Calu3 (cell line): ENCODE measurements around the gene EHBP1. TPM values are rescaled to one million over a fixed set of nuclear protein-coding genes. Genes with fewer than 3 reads are reported as not detected.

Experiments used
- BruUV-seq: library from RNA; stranded (reverse); fragments of 400-500 nt; replicated peaks from 2 replicates; lab custom pipeline; 2021; lab: Mats Ljungman, UMichigan
- CTCF ChIA-PET: fragments of 300-600 bp; sonication (Branson Sonifier 250); formaldehyde crosslinking; loops from one replicate; lab custom pipeline; 2022; ENCODE audit warnings: antibody characterized with exemption; lab: Charles Lee
- DNase-seq: peaks from one replicate; pipeline ENCODE4 v3.0.0; 2022
- H3K27ac Mint-ChIP-seq: one replicate; pipeline ENCODE4 v1.8.0; 2022; ENCODE audit warnings: mixed read lengths; ENCODE audit not compliant: unreplicated experiment
- H3K27me3 Mint-ChIP-seq: one replicate; pipeline ENCODE4 v1.8.0; 2022; ENCODE audit warnings: mixed read lengths; ENCODE audit not compliant: unreplicated experiment
- H3K36me3 Mint-ChIP-seq: one replicate; pipeline ENCODE4 v1.8.0; 2022; ENCODE audit warnings: mild to moderate bottlenecking, moderate library complexity, mixed read lengths; ENCODE audit not compliant: insufficient read depth, unreplicated experiment
- H3K4me1 Mint-ChIP-seq: one replicate; pipeline ENCODE4 v1.8.0; 2022; ENCODE audit warnings: mild to moderate bottlenecking, low read depth, mixed read lengths; ENCODE audit not compliant: unreplicated experiment
- H3K4me3 Mint-ChIP-seq: one replicate; pipeline ENCODE4 v1.8.0; 2022; ENCODE audit warnings: mild to moderate bottlenecking, low read depth, moderate library complexity, mixed read lengths; ENCODE audit not compliant: unreplicated experiment
- H3K9me3 Mint-ChIP-seq: one replicate; pipeline ENCODE4 v1.8.0; 2022; ENCODE audit warnings: low read depth, mixed read lengths; ENCODE audit not compliant: unreplicated experiment
- intact Hi-C: fragments of 100-400 bp; cut with micrococcal nuclease; formaldehyde crosslinking; loops from one replicate; pipeline ENCODE4 v1.10.0; 2022; ENCODE audit not compliant: unreplicated experiment
- total RNA-seq: library from RNA; stranded (reverse); gene quantifications from 2 replicates; pipeline ENCODE4 v1.2.3, GENCODE V29; 2022
- TF ChIP-seq, protein P1 (sequence below): fragments of 200-600 bp; IDR thresholded peaks from one replicate; pipeline ENCODE4 v1.8.0; 2022; ENCODE audit warnings: antibody characterized with exemption; ENCODE audit not compliant: unreplicated experiment

The EHBP1 gene
- total RNA-seq, 1 experiment from 2014 or later = 82.9 TPM

DNA sequence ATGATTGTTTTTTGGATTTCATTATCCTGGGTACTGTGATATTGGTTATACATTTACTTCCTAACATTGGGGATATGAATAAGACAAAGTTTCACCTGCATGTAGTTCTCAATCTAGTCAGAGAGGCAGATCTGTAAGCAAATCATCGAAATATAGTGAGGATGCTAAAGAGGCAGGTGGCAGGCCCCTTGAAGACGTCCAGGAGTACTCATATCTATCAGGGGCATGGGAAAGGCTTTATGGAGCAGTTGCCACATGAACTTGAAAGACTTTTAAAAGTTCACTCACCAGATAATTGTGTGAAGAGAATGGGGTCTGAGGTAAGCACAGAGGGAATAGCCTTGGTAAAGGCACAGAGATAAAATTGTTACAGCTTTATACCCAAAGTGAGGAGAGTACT, 78.8 kb downstream of the EHBP1 start:
- Mint-ChIP-seq H3K27me3 (no peaks in the 10 kb centered on the region), H3K9me3 (no peaks in the 10 kb centered on the region), H3K36me3 (no peaks in the 10 kb centered on the region), H3K4me1 (peaks cover 34% of the 10 kb centered on the region), H3K4me3 (no peak overlapping the region), H3K27ac (no peak overlapping the region)
- CTCF ChIA-PET = no interaction called here
- no TSS peak for BruUV-seq
- DNase-seq = no peak
- intact Hi-C loops = no loop called here
- TF ChIP-seq, protein P1, sequence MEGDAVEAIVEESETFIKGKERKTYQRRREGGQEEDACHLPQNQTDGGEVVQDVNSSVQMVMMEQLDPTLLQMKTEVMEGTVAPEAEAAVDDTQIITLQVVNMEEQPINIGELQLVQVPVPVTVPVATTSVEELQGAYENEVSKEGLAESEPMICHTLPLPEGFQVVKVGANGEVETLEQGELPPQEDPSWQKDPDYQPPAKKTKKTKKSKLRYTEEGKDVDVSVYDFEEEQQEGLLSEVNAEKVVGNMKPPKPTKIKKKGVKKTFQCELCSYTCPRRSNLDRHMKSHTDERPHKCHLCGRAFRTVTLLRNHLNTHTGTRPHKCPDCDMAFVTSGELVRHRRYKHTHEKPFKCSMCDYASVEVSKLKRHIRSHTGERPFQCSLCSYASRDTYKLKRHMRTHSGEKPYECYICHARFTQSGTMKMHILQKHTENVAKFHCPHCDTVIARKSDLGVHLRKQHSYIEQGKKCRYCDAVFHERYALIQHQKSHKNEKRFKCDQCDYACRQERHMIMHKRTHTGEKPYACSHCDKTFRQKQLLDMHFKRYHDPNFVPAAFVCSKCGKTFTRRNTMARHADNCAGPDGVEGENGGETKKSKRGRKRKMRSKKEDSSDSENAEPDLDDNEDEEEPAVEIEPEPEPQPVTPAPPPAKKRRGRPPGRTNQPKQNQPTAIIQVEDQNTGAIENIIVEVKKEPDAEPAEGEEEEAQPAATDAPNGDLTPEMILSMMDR = no peak

DNA sequence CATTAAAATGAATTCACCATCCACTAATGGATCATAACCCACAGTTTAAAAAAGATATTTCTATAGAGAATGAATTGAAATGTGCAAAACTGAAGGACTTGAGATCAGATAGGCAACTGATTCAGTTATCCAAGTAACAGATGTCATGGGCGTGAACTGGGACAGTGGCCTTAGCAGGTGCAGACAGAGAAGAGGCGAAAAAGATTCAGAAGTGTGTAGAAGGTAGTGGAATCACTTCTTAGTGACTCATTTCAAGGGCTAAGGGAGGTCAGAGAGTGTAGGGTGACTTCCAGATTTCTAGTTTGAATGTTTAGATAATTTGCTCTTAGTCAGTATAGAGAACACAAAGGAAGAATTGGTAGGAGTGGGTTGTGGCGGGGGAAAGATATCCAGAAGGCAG, 79.7 kb downstream of the EHBP1 start:
- intact Hi-C loops = loop anchor here (5.0 kb wide), 1 partner anchor 162 kb away; no protein-coding TSS in a partner anchor
- no peak overlapping the region for H3K4me3 Mint-ChIP-seq
- H3K4me1 Mint-ChIP-seq = peaks cover 43% of the 10 kb centered on the region
- no peaks in the 10 kb centered on the region for H3K9me3 Mint-ChIP-seq
- CTCF ChIA-PET = no interaction called here
- H3K27me3 Mint-ChIP-seq = no peaks in the 10 kb centered on the region
- TF ChIP-seq, protein P1 = no peak
- H3K36me3 Mint-ChIP-seq = no peaks in the 10 kb centered on the region
- DNase-seq = no peak
- BruUV-seq = no TSS peak
- no peak overlapping the region for H3K27ac Mint-ChIP-seq

DNA sequence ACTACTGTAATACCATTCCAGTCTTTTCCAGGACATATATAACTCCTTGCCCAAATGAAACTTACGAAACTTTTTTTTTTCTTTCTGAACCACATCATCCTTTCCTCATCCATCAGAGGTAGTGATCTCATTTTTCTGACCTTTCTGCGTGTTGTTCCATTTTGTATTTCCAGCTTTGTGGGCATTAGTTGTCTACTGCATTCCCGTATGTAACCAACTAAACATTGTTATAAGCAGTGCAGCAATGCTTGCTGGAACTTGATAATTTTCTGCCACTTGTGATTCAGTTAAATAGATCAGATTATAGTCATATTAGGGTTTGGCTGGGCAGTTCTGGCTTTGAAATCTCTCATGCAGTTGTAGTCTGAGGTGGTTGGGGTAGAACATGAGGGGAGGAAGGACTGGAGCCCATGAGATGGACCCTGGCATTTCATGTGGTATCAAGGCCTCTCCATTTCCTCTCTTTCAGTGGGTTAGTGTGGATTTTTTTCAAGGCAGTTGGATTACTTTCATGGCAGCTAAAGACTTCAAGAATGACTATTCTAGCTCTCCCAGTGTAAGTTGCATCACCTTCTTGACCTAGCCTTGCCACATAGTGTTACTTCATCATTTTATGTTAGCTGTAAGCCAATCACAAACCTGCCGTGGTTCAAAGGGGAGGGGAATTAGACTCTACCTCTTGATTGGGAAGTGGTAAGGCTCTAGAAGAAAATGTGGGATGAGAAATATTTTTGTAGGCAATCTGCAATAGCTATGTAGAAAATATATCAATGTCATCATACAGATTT, 80.5 kb downstream of the EHBP1 start:
- TF ChIP-seq, protein P1 = no peak
- DNase-seq = no peak
- H3K9me3 Mint-ChIP-seq = no peaks in the 10 kb centered on the region
- no TSS peak for BruUV-seq
- H3K36me3 Mint-ChIP-seq = no peaks in the 10 kb centered on the region
- CTCF ChIA-PET = interaction anchor here (0.6 kb wide), 1 partner anchor 40 kb away, joined by 3 read pairs; no protein-coding TSS in a partner anchor
- no peak overlapping the region for H3K27ac Mint-ChIP-seq
- H3K4me3 Mint-ChIP-seq = no peak overlapping the region
- intact Hi-C loops = loop anchor here (2.0 to 5.0 kb wide), 2 partner anchors 161 to 403 kb away; no protein-coding TSS in a partner anchor
- no peaks in the 10 kb centered on the region for H3K27me3 Mint-ChIP-seq
- peaks cover 44% of the 10 kb centered on the region for H3K4me1 Mint-ChIP-seq

DNA sequence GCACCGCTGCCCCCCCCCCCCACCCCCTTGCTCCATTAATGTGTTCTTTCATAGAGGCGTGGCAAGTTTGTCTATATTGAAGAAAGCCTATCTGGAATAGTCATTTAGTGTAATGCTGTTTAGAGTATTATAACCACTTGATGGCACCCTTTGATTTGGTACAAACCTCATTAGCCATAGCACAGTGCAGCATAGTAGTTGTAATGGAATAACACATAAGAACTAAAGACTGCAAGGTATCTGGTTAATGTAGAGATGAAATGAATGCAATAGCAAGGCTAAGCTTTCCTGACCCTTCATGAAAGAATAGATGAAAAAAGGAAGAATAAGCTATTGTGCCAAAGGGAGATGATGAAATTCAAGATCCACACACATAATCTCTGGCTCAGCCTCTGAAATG, 81.9 kb downstream of the EHBP1 start:
- no TSS peak for BruUV-seq
- TF ChIP-seq, protein P1 = no peak
- Mint-ChIP-seq H3K9me3 (no peaks in the 10 kb centered on the region), H3K4me1 (peaks cover 50% of the 10 kb centered on the region), H3K27ac (no peak overlapping the region), H3K27me3 (no peaks in the 10 kb centered on the region), H3K36me3 (no peaks in the 10 kb centered on the region), H3K4me3 (no peak overlapping the region)
- CTCF ChIA-PET = no interaction called here
- intact Hi-C loops = loop anchor here (1.0 to 5.0 kb wide), 4 partner anchors 160 to 759 kb away; no protein-coding TSS in a partner anchor
- DNase-seq = no peak
